ENCODE data around the gene PRKCSH.

- TF ChIP-seq HDGF (IDR thresholded peaks at IDR 0.05) = no peak
- TF ChIP-seq SIN3A (IDR thresholded peaks at IDR 0.05; ENCODE audit: low read depth, low read length) = no peak
Observed at GRCh38 chr19:11499220-11499726, 63.8 kb downstream of the PRKCSH start.

All from GM12878 (cell line).